ENCODE results near the gene FOXM1.

- TF ChIP-seq POLR2AphosphoS5 (IDR thresholded peaks at IDR 0.05; ENCODE audit: borderline replicate concordance, low read depth, low read length) (no peak), EZH2 (IDR thresholded peaks at IDR 0.05) (no peak), FOXP2 (optimal IDR thresholded peaks at IDR 0.05; ENCODE audit: control extremely low read depth, extremely low read length, insufficient read depth) (no peak)
Observed at GRCh38 chr12:2897418-2897817, 20.4 kb upstream of the FOXM1 start.

Data from SK-N-MC (cell line).